GM12872 (cell line): Measurements from ENCODE around the gene RPLP1.

ENCODE experiments used
- CTCF ChIP-seq: IDR thresholded peaks from 3 replicates; pipeline ENCODE4 v1.5.1; 2011; ENCODE audit warnings: low read depth, mild to moderate bottlenecking, low read length, moderate library complexity; ENCODE audit not compliant: insufficient read depth

RPLP1 gene

DNA sequence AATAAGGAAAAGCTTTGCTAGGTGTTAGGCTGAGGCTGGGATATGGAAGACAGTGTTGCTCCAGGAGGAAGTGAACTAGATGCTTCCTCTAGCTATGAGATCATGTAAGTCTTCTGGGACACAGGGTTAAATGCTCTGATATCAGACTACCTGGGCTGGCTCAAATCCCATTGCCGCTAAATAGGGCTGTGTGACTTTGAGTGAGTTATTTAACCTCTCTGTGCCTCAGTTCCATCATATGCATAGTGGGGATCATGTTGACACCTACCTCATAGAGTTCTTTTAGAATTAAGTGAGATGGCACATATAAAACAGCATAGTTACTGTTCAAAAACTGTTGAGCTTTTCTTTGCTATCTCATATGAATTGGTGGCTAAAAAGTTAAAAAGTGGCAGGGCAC, 12.6 kb downstream of the RPLP1 start:
- TF ChIP-seq CTCF, result no peak

DNA sequence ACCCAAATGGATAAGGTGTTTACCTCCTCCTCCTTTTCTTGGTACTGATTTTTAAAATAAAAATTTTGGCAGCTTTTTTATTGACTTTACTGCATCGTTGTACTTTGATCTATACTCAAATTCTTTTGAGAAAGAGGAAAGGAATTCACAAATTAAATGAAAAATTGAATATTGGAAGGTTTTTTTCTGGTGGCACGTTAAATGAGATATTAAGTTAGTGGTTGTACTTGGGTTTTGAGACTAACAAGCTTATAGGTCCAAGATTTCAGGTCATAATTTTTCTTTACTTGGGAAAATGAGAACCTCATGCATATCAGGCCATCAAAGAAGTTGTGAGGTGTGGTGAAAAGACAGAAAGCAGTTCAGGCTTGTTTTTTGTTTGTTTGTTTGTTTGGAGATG, 14.1 kb downstream of the RPLP1 start:
- TF ChIP-seq CTCF, result no peak

- TF ChIP-seq CTCF, result no peak
These were observed 15.0 kb downstream of the RPLP1 start for GRCh38 chr15:69467636-69468035.

- no peak for TF ChIP-seq CTCF
These were observed 15.9 kb downstream of the RPLP1 start for GRCh38 chr15:69468241-69469121.

DNA sequence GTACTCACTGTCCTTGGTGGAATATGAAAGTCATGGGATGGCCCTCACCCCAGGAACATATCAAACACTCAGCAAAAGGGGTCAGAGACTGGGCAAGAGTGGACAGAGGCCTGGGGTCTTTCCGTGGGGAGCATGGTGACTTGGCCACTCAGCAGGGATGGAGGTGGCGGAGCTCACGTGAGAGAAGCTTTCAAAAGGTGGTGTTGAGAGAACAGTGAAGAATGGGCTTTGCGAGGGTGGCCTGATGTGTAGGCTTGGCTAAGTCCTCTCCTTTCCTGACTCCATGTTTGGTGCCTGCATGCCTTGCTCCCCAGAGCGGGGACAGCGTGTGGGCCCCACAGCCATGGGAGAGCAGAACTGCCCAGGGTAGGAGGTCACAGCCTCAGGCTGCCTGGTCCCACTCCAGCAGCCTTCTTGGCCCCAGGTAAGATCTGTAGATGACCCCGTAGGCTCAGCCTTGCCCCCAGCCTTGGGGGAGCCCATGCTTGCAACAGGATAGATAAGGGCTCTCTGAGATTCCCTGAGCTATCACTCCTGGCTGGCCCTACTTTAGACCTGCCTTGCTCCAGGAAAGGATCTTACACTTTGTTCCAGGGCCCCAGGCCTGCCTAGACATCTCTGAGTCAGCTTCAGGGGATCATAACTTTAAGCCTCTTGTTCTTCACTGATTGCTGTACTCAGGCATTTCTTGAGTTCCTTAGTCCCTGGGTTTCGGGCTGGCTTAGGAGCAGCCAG, 17.0 kb downstream of the RPLP1 start:
- no peak for TF ChIP-seq CTCF

GRCh38 chr15:69472046-69472445, 19.4 kb downstream of the RPLP1 start:
- TF ChIP-seq CTCF, result no peak

- TF ChIP-seq CTCF, result no peak
These were observed 19.9 kb downstream of the RPLP1 start for GRCh38 chr15:69472562-69472961.
